Measurements from ENCODE around the gene L1CAM.

GRCh38 chrX:153853180-153853901 lies 32.6 kb downstream of the L1CAM start:
- no peak for TF ChIP-seq CTCF (IDR thresholded peaks at IDR 0.05)
- TF ChIP-seq POLR2AphosphoS5 (IDR thresholded peaks at IDR 0.05; ENCODE audit: low read depth, low read length): no peak
- no peak for TF ChIP-seq TCF7L2 (IDR thresholded peaks at IDR 0.05; ENCODE audit: low read depth, low read length)

Data from Panc1 (cell line).